ENCODE data around the gene TMEM81.

Gene TMEM81

DNA sequence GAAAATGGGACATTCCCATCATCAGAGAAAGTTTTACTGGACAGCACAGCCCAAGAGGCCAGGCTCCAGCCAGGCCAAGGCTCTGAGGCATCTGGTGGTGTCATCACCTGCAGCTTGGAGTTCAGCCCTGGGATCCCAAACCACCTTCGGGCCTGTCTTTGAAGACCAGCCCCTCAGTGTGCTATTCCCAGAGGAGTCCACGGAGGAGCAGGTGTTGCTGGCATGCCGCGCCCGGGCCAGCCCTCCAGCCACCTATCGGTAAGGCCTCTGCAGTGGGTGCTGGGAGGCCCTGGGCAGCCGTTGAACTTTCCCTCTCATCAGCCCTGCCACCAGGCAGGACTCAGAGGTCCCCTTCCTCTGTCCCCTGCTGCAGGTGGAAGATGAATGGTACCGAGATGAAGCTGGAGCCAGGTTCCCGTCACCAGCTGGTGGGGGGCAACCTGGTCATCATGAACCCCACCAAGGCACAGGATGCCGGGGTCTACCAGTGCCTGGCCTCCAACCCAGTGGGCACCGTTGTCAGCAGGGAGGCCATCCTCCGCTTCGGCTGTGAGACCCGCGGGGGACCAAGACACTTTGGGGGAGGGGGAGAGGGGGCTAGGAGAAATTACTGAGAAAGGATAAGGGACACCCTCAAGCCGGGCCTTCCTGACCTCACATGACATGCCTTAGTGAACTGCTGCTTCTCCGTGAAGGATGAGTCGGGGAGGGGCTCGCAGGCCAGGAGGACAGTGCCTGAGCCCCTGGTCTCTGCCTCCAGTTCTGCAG lies 26.3 kb downstream of the TMEM81 start:
- DNase-seq = no peak

DNA sequence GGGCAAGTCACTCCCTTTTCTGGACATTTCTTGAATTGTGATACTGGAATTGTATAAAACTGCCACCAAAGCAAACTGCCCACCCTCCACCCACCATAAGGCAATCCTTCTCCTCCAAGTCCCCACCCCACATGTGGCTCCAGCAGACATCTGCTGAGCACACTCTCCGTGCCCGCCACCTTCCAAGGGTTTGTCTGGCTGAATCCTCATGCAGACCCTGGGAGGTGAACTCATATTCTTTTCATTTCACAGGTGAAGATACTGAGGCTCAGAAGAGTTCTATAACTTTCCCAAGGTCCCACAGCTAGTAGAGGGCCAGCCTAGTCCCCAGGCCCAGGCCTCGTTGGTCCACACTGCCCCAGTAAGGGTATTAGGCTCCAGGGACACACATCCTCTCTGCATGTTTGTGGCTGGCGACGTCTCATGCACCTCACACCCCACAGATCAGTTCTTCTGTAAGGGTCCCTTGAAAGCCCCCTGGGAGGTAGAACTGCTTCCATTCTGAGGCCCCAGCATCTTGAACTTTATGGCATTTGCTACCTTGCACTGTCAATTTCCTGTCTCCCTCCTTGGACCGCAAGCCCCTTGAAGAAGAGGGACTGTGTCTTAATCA lies 27.2 kb downstream of the TMEM81 start:
- no peak for DNase-seq

DNA sequence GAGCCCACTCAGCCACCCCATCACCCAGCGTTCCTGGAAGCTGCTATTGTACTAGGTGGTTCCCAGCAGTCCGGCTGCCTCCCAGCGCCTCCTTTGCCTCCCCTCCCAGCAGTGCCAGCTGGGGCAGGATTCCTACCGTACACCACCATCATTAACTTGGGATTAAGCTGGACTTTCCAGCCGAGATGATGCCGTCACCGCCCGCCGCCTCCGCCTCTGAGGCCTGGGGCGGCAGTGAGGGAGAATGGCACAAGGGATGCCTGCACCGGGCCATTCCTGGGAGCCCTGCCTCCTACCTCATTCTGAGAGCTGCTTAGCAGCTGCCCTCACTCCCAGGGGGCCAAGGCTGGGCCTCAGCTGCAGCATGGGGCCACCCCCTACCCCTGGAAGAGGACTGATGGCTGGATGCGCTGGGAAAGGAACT lies 28.1 kb downstream of the TMEM81 start:
- no peak for DNase-seq

DNA sequence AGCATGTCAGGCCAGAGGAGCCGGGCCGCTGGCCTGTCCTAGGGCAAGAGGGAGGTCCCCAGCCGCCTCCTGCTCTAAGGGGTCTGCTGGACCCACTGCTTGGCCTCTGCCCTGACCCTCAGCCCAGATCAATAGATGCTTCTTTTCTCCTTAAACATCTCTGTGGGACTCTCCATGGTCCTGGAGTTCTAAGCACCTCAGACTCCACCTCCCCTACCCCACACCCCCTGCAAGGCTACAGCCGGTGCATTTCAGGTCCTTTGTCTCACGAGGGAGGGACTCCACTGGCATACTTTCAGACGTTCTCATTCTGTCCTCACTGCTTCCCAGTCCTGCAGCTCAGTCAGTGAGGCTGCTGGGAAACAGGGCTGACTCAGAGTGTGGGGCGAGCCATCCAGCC lies 30.2 kb downstream of the TMEM81 start:
- no peak for DNase-seq

DNA sequence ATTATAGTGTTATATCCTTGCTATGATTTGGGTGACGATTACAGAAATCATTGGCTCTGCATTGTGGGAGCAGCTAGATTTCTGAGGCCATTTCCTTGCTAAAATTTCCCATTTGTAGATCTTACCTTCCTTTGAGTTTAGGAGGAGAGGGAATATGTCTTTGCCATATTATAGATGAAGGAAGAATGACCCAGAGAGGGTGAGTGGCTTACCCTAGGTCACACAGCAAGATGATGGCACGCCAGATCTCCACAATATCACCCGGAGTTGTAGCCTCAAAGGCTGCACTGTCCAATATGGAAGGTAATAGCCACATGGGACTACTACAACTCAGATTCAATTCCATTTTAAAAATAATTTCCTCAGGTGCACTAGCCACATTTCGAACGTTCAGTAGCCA lies 31.0 kb downstream of the TMEM81 start:
- DNase-seq = no peak

DNA sequence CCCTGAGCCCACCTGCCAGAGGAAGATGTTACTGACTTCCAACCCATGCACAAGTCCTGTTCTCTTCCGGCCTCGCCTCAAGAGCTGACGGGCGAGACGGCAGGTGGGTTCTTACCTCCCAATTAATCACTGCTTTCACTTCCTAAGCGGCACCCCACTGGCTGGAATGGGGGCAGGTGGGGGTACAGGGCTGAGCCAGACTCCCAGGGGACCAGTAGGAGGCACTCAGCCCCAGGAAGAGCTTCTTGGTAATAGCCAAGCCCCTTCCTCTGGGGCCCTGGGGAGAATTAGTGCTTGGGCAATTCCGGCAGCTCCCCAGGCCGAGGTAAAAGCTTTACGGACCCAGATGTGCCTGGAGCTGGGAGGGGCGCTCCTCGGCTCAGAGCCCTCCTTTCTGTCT lies 31.6 kb downstream of the TMEM81 start:
- no peak for DNase-seq

DNA sequence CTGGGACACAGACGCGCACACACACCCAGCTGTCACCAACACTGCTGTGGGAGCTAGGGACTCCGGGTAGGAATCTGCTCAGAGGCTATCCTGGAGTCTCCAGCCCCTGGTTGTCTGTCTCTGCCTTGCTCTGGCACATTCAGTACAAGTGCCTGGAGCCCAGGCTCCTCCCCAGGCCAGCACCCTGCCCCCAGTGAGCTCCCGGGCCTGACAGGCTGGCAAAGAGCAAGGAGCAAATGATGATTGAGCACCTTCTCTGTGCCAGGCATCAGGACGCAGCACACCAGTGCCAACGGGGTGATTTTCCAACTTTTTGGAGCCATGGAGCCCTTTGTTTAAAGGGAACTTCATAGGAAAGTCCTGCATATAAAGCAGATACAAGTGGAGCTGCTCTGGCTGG lies 34.8 kb downstream of the TMEM81 start:
- no peak for DNase-seq

DNA sequence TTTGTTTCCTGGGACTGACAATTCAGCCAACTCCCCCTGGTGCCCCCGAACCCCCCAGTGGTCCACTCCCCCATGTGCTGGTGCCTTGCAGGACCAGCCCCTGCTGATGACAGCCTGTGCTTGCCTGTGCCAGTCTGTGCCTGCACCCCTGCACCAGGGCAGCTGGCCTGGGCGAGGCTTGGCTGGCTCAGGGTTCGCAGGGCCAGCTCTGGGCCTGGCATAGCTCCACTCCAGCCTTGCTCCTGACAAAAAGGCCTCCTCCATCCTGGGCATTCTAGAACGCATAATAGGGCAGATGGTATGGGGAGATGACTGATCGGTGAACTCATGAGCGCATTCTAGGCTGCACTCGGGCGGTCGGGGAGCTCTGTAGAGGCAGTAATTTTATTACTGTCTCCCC lies 35.9 kb downstream of the TMEM81 start:
- DNase-seq = no peak

DNA sequence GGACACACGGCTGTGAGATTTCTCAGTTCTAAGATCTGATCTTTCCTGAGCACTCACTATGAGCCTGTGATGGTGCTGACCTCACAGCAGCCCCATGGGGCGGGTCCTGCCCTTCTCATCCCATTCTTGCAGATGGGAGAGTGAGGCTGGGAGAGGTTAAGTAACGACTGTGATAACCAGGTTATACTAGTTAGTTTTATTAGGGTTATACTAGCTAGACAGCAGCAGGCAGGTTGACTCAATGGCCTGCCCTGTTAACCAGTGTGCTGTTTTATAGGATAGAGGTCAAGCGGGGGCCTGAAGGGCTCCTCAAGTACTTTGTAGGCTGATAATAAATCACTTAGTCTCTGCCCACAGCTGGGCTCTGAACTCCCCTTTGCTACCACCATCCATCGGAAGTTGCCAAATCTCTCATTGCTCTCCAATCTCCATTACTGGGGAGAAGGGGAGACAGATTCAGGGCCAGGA lies 36.5 kb downstream of the TMEM81 start:
- DNase-seq = no peak

DNA sequence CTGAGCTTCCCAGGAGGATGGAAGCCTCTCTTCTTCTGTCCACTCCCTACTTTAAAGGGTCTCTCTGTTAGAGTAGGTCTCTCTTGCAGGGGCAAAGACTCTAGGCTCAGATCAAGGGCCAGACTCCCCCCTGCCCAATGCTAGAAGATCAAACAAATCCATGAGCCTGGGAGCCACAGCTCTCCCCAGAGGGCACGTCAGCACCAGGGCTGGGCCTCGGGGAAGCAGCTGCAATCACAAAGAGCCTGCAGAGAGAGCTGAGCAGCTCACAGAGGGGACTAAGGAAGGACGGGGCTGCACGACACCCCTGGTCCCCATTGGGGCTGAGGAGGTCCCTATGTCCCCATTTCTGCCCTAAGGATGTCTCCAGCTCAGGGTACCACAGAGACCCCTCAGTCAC lies 37.4 kb downstream of the TMEM81 start:
- DNase-seq = no peak

DNA sequence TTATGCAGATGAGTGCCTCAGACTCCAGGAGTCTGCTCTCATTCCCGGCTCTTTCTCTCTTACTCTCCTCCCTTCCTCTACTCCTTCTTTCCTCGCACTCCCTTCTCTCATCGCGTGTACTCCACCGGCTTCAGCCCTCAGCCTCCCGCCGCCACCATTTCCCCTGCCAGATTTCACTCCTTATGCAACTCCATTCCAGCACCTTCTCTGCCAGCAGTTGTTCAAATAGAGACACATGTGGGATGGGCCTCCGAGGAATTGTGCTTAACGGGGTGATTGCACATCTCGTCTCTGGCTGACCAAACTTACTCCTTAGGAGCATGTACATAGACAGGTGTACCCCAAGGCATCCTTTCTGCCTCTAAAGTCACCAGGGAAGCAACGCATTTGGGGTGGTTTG lies 39.1 kb downstream of the TMEM81 start:
- no peak for DNase-seq

DNA sequence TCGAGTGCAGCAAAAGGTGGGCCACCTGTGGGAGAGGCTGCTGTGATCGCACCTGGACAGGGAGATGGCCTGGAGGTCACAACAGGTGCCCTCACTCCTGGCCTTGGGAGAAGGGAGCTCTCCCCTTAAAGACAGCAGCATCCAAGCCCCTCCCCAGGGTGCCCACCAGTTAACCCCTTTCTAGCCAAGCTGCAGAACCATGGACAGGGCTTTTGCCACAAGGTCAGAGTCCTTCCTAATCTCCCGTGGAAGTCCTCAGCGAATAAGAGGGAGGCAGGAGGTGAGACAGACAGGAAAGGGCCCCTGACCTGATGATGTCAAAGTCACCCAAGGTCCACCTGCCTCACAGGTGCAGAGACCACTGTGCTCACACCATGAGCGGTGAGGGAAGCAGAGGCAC lies 39.5 kb downstream of the TMEM81 start:
- DNase-seq = no peak

DNA sequence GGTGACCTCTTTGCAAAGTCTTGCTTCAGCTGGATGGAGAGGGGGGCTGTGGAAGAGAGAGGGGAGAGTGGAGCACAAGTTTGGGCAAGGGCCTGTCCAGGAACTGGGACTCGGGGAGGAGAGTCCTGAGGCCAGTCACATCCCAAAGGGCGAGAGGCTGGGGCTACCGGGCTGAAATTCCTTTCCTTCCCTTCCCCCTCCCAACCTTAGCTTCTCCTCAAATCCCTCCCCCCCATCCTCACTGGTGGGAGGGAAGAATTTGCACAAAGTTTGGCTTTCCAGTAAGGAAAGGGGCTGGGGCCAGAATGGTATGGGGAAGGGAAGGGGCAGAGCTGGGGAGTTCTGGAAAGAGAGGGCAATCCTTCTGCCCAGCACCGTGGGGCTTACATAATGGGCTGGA lies 40.4 kb downstream of the TMEM81 start:
- DNase-seq = no peak

DNA sequence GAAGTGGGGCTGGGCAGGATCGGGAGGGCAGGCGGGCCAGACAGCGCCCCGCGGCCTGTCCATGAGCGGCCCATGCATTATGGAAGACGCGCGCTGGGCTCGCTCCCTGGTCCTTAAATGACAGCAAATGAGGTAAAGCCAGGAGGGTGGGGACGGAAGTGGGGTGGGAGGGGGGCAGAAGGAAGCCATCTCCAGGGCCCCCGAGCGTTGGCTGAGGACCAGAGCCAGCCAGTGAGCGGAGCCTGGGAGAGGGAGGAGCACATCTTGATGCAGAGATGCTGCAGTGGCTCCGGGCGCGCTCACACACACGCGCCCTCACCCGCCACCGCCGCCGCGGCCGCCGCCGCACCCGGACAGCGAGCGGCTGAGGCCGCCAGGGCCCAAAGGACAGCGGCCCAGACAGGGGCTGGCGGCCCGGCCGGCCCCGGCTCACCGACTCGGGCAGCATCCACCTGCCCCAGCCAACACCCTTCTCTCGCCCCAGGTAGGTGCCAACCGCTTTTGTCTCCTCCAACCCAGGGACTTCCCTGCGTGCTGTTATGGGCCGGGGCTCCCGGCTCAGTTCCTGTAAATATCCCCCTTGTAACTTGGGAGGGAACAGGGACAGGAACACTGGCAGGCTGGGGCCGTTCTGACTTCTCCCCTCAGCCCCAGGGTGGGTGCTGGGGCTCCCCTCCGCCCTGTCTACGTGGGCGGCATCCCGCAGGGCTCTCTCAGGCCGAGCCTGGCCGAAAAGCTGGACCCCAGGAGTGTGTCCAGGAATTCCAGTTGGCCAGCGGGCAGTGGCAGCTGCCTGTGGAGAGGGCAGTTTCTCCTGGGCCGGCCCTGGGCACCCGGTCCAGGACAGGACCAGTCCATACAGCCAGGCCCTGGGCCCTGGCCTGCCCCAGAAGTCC lies 41.1 kb downstream of the TMEM81 start, which contains the start of gene CNTN2:
CNTN2 (plus strand) TSS at position 302 of the 896 bp plus-strand sequence. CDS start 9,974 bp downstream, outside the sequence.
- no peak for DNase-seq

DNA sequence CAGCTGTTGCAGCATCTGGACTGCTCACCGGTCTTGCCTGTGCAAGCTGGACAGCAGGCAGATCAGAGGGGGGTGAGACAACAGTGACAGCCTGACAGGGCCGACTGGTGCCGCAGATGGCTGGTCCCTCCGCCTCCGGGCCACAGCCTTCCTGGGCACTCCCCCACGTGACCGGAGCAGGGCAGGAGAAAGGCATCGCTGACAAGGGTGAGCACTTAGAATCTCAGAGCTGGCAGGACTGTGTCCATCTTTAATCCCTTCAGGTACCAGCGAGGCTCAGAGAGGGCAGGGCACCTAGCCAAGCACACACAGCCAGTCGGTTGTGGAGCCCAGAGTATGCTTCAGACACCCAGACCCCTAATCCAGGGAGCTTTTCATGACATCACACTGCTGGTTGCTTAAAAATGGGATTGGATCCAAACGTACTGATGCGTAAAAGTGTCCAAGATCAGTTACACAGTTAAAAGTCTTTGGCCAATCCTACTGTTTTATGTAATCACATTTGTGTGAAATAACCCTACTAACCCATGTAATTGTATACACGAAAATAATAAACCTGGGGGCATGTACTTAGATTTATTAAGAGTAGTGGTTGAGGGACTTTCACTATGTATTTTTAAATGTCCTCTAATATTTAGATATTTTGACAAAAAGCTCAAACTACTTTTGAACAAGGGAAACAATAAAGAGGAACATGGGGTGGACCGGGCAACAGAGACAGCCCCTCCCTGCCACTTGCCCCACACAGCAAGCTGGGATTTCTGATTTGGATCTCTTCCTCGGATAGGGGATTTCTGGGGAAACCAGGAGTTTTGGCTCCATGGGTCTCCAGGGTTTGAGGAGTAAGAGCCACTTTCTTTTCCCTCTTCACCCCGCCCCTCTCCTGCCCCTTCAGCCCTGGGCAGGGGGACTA lies 42.0 kb downstream of the TMEM81 start:
- DNase-seq = no peak

DNA sequence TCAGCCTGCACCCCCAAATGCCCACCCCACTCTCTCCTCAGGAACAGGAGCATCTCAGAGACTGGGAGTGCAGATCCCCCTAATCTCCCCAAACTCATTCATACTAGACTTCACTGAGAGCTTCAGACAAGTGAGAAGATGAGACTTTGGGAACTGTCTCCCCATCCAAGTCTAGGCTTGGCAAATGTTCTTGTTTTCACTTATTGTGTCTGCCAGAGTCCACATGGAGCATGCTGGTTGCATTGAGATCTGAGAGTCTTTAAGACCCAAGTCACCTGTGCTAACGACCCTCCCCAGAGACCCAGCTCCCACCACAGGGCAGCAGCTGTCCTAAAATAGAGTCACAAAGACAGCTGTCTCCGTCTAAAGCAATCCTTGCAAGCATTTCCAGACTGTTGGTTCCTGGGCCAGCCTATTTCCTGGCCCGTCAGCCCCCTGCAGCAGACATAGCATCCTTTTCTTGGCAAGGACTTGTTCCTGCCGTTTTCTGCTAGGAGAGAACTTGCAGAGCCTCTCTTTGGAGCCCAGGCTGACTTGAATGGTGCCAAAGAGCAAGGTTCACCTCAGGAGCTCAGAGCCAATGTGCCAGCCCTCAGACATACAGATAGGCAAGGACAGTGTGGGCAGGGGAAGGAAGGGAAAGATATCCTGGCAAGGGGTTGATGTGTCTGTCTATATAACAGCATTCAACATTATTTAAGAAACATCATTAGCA lies 43.1 kb downstream of the TMEM81 start:
- DNase-seq = no peak

DNA sequence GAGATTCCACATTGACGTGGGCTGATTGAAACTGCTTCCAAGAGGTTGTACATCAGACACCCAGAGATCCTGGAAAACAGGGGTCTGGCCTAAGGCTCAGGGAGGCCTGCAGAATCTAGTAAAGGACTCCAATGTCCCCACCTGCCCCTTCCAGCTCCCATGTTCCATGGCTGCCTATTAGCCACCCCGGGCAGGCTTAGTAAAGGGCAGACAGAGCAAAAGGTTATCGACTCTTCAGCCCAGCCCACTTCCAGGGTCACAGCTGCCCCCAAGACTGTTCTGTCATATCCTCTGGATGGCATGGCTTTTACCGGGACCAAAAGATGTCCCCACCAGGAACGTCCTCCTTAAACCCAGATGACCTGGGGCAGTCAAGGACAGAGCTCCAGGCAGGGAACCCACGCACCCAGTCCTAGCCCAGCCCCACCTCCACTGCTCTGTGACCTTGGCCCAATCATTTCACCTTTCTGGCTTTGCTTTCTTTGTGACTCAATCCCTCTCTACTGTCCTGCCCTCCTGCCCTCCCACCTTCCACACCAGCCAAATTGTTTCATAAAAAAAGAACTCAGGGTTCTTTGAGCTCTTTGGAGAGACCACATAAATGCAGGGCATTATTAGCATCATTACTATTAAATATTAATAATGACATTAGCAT lies 46.0 kb downstream of the TMEM81 start:
- DNase-seq = no peak

DNA sequence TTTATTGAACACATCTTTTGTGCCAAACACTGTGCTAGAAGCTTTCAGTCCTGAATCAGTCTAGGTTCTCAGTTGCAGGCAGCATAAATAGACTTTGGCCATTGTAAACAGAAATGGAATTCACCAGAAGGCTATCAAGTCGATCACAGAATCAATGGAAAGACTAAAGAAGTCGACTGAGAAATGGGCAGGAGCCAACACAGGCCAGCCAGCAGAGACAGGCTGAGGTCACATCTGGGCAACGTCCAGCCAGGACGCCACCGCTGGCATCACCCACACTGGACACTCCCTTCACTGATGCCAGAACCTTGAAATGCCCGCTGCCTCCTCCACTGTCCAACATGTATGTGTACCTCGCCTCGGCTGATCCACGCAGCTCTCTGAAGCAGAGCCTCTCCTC lies 46.7 kb downstream of the TMEM81 start:
- no peak for DNase-seq

Measured in NCI-H345 (cell line).